Astrocyte (in vitro differentiated cells and primary cell): ENCODE measurements around the gene HDAC10.

Experiments
- CTCF ChIP-seq: IDR thresholded peaks from 2 replicates; pipeline ENCODE4 v1.5.1; 2011; ENCODE audit warnings: low read depth, mild to moderate bottlenecking, inconsistent platforms, low read length, moderate library complexity; ENCODE audit not compliant: insufficient read depth
- EZH2 ChIP-seq: IDR thresholded peaks from 2 replicates; pipeline ENCODE4 v1.6.1; 2012; ENCODE audit warnings: mild to moderate bottlenecking, low read length, inconsistent platforms; ENCODE audit not compliant: insufficient read depth

GRCh38 chr22:50220603-50221409 lies 30.3 kb downstream of the HDAC10 start:
- TF ChIP-seq EZH2: no peak
- TF ChIP-seq CTCF: no peak
